ENCODE measurements around the gene GPX4. TPM values are rescaled to one million over a fixed set of nuclear protein-coding genes. Genes with fewer than 3 reads are reported as not detected.
"Not testable (repeated sequence)": the region's sequence is repeated elsewhere in the genome, so short reads cannot be mapped to it uniquely, and the experiment has no call there.

Gene GPX4
- polyA plus RNA-seq, 3 donors = 205 to 2,242 (median 1,517) TPM

- H3K27ac ChIP-seq (ENCODE audit: low read depth, low read length) = no peak overlapping the region
- 94 to 96% (median 95%) methylated on average over 55 to 63 of the region's 63 CpGs for WGBS, 3 donors
Observed at GRCh38 chr19:1122021-1122971, 18.5 kb downstream of the GPX4 start.

GRCh38 chr19:1122972-1123363, 19.2 kb downstream of the GPX4 start:
- 63 to 71% (median 69%) methylated on average over 20 to 21 of the region's 21 CpGs for WGBS, 3 donors
- no peak overlapping the region for H3K27ac ChIP-seq (ENCODE audit: low read depth, low read length)

- 95 to 98% (median 96%) methylated on average over 19 to 20 of the region's 20 CpGs for WGBS, 3 donors
- no peak overlapping the region for H3K27ac ChIP-seq (ENCODE audit: low read depth, low read length)
Observed at GRCh38 chr19:1123381-1123780, 19.6 kb downstream of the GPX4 start.

GRCh38 chr19:1123885-1124677, 20.3 kb downstream of the GPX4 start:
- 90 to 92% (median 91%) methylated on average over 18 to 23 of the region's 23 CpGs for WGBS, 3 donors
- no peak overlapping the region for H3K27ac ChIP-seq (ENCODE audit: low read depth, low read length)

- no peak overlapping the region for H3K27ac ChIP-seq (ENCODE audit: low read depth, low read length)
- 88 to 93% (median 89%) methylated on average over 33 of the region's 33 CpGs for WGBS, 3 donors
Observed at GRCh38 chr19:1125601-1126467, 22.0 kb downstream of the GPX4 start.

GRCh38 chr19:1126984-1127760, 23.4 kb downstream of the GPX4 start:
- H3K27ac ChIP-seq (ENCODE audit: low read depth, low read length) = no peak overlapping the region
- WGBS, 3 donors = 93 to 95% (median 94%) methylated on average over 33 of the region's 33 CpGs

- no peak overlapping the region for H3K27ac ChIP-seq (ENCODE audit: low read depth, low read length)
- 93 to 97% (median 94%) methylated on average over 17 of the region's 17 CpGs for WGBS, 3 donors
Observed at GRCh38 chr19:1128106-1128505, 24.3 kb downstream of the GPX4 start.

GRCh38 chr19:1129084-1129483, 25.3 kb downstream of the GPX4 start:
- H3K27ac ChIP-seq (ENCODE audit: low read depth, low read length) = not testable (repeated sequence)
- 92 to 95% (median 94%) methylated on average over 7 of the region's 7 CpGs for WGBS, 3 donors

- no peak overlapping the region for H3K27ac ChIP-seq (ENCODE audit: low read depth, low read length)
Observed at GRCh38 chr19:1129535-1129934, 25.7 kb downstream of the GPX4 start.

GRCh38 chr19:1130771-1131717, 27.2 kb downstream of the GPX4 start:
- peak overlapping the region; percentile 76 for H3K27ac ChIP-seq (ENCODE audit: low read depth, low read length)
- 44 to 76% (median 44%) methylated on average over 22 of the region's 22 CpGs for WGBS, 3 donors

More at GRCh38 chr19:1129535-1129934, 25.7 kb downstream of the GPX4 start:
- 94 to 96% (median 95%) methylated on average over 18 of the region's 18 CpGs for WGBS, 3 donors

GRCh38 chr19:1131718-1132551, 28.1 kb downstream of the GPX4 start:
- H3K27ac ChIP-seq (ENCODE audit: low read depth, low read length) = peak overlapping the region; percentile 100
- 1 to 43% (median 1%) methylated on average over 61 to 64 of the region's 64 CpGs for WGBS, 3 donors

- H3K27ac ChIP-seq (ENCODE audit: low read depth, low read length) = peak overlapping the region; percentile 100
- 37 to 78% (median 39%) methylated on average over 44 to 48 of the region's 48 CpGs for WGBS, 3 donors
Observed at GRCh38 chr19:1132552-1133383, 29.0 kb downstream of the GPX4 start.

GRCh38 chr19:1133471-1133929, 29.7 kb downstream of the GPX4 start:
- 83 to 93% (median 88%) methylated on average over 22 to 25 of the region's 25 CpGs for WGBS, 3 donors
- peak overlapping the region; percentile 100 for H3K27ac ChIP-seq (ENCODE audit: low read depth, low read length)

GRCh38 chr19:1134431-1134830, 30.6 kb downstream of the GPX4 start:
- no peak overlapping the region for H3K27ac ChIP-seq (ENCODE audit: low read depth, low read length)
- 89 to 91% (median 89%) methylated on average over 11 of the region's 11 CpGs for WGBS, 3 donors

- H3K27ac ChIP-seq (ENCODE audit: low read depth, low read length) = no peak overlapping the region
- WGBS, 3 donors = 71 to 92% (median 72%) methylated on average over 17 of the region's 17 CpGs
Observed at GRCh38 chr19:1135454-1135853, 31.7 kb downstream of the GPX4 start.
